GM23338 (cell line): ENCODE data around the gene LRRC58.

ENCODE experiments used
- CREB1 ChIP-seq: fragments of 250-450 bp; sonication (Bioruptor Pico); IDR thresholded peaks from 2 replicates; pipeline ENCODE4 v1.5.0; 2020; ENCODE audit warnings: low read depth, mild to moderate bottlenecking, moderate library complexity
- CTCF ChIP-seq, 2 experiments: fragments of 200-600 bp in 1 of 2; sonication (generic) in 1 of 2; conservative IDR thresholded peaks; 2 replicates each; pipeline versions ENCODE4 v1.5.1 to v1.6.1; 2016 to 2017; ENCODE audit warnings: antibody characterized with exemption in 2 of 2, low read depth in 2 of 2, mild to moderate bottlenecking in 2 of 2, moderate library complexity in 1 of 2
- ETS1 ChIP-seq: IDR thresholded peaks from 2 replicates; pipeline ENCODE4 v1.6.1; 2016; ENCODE audit warnings: antibody characterized with exemption
- EZH2 ChIP-seq: fragments of 200-600 bp; sonication (generic); IDR thresholded peaks from one replicate; pipeline ENCODE4 v1.8.0; 2017; ENCODE audit warnings: antibody characterized with exemption, mild to moderate bottlenecking, low read depth; ENCODE audit not compliant: unreplicated experiment
- EZH2phosphoT487 ChIP-seq: fragments of 200-600 bp; sonication (generic); IDR thresholded peaks from one replicate; pipeline ENCODE4 v1.8.1; 2018; ENCODE audit warnings: antibody characterized with exemption; ENCODE audit not compliant: unreplicated experiment
- JUNB ChIP-seq: IDR thresholded peaks from one replicate; pipeline ENCODE4 v1.6.1; 2016; ENCODE audit warnings: antibody characterized with exemption; ENCODE audit not compliant: unreplicated experiment
- NANOG ChIP-seq: IDR thresholded peaks from 2 replicates; pipeline ENCODE4 v1.6.1; 2016; ENCODE audit warnings: antibody characterized with exemption, borderline replicate concordance
- POLR2AphosphoS5 ChIP-seq: IDR thresholded peaks from 2 replicates; pipeline ENCODE4 v1.6.1; 2016; ENCODE audit warnings: antibody characterized with exemption, low read depth
- REST ChIP-seq: IDR thresholded peaks from one replicate; pipeline ENCODE4 v1.6.1; 2018; ENCODE audit warnings: antibody characterized with exemption; ENCODE audit not compliant: unreplicated experiment
- STAT1 ChIP-seq: IDR thresholded peaks from one replicate; pipeline ENCODE4 v1.6.1; 2016; ENCODE audit warnings: antibody characterized with exemption; ENCODE audit not compliant: unreplicated experiment
- ZNF331 ChIP-seq: fragments of 250-450 bp; sonication (Bioruptor Pico); IDR thresholded peaks from 2 replicates; pipeline ENCODE4 v1.5.0; 2020; ENCODE audit warnings: low read depth, mild to moderate bottlenecking, moderate library complexity

GRCh38 chr3:120352017-120352416 is 2.9 kb upstream of the LRRC58 start:
- TF ChIP-seq CTCF (conservative IDR thresholded peaks at IDR 0.05; ENCODE audit: low read depth in 2 of 2) (no peak), EZH2 (no peak), EZH2phosphoT487 (no peak), REST (no peak), POLR2AphosphoS5 (no peak), ETS1 (no peak), CREB1 (no peak), JUNB (no peak), ZNF331 (CRISPR knock-in tag) (no peak), STAT1 (no peak), NANOG (no peak)
